ENCODE results near the gene STIM1. TPM values are rescaled to one million over a fixed set of nuclear protein-coding genes. Genes with fewer than 3 reads are reported as not detected.
A peak's percentile ranks its signal among the peaks of the same experiment; 100 is the strongest.

The STIM1 gene
- total RNA-seq, 2 experiments from 2014 or later = 98.8 to 101 TPM

DNA sequence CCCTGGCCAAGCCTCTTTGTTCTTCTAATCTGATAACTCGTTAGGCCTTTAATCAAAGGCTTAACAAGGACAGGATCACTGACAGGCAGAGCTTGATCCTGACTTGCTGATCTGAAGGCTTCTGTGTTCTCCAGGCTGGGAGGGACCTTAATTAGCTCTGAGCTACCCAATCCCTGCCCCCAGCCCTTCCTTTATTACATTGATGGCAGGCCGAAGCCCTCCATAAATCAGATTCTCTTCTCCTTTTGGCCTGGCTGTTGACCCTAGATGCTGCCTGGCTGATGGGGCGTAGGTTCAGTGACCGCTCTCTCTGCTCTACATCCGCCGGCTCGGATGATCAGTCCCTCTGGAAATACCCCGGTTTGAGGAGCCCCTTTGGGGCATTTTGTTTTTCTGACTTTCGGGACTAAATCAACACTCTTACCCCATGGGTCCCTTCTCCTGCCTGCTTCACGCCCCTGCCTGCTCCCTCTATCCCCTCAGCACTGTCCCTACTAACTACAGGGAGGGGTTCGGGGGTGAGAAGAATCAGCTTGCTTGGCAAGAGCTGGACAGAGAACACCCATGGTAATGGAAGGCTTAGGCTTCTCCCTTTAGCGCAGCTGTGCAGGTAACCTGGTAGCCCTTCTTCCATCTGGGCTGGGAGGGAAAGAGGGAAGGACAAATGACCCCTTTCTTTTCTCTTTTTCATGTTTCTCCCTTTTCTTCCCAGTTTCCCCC is 229.1 kb downstream of the STIM1 start:
- ATAC-seq (ENCODE audit: low read depth) (no peak), DNase-seq (no peak)
- POLR2A ChIA-PET = interaction anchor here (0.6 to 1.0 kb wide), 2 partner anchors 243 to 358 kb away, joined by 3 read pairs; no protein-coding TSS in a partner anchor
- no peaks in the 10 kb centered on the region for H3K9me3 Mint-ChIP-seq
- H3K27ac Mint-ChIP-seq = no peak overlapping the region
- peaks cover 39% of the 10 kb centered on the region for H3K36me3 Mint-ChIP-seq
- no peaks in the 10 kb centered on the region for H3K27me3 Mint-ChIP-seq
- peaks cover 22% of the 10 kb centered on the region for H3K4me1 Mint-ChIP-seq
- no peak overlapping the region for H3K4me3 Mint-ChIP-seq

DNA sequence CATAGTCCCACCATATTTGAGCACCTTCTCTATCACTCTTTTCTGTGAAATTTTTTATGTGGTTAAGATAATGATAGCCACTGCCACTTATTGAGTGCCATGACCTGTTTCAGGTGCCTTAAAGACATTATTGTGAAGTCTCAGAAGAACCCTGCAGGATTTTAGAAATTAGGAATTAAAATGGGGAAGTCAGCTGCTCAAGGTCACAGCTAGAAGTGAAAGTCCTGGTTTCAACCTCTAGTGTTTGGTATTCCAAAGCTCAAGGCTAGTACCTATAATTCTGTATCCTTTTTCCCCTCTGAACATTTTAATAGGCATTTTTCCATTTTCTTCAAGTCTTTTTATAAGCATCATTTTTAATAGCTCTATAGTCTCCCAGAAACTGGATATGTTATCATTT is 230.1 kb downstream of the STIM1 start:
- no peak for DNase-seq
- H3K27ac Mint-ChIP-seq = no peak overlapping the region
- no peak for ATAC-seq (ENCODE audit: low read depth)
- H3K4me3 Mint-ChIP-seq = no peak overlapping the region
- H3K4me1 Mint-ChIP-seq = peaks cover 32% of the 10 kb centered on the region
- H3K27me3 Mint-ChIP-seq = no peaks in the 10 kb centered on the region
- H3K36me3 Mint-ChIP-seq = peaks cover 40% of the 10 kb centered on the region
- POLR2A ChIA-PET = no interaction called here
- no peaks in the 10 kb centered on the region for H3K9me3 Mint-ChIP-seq

DNA sequence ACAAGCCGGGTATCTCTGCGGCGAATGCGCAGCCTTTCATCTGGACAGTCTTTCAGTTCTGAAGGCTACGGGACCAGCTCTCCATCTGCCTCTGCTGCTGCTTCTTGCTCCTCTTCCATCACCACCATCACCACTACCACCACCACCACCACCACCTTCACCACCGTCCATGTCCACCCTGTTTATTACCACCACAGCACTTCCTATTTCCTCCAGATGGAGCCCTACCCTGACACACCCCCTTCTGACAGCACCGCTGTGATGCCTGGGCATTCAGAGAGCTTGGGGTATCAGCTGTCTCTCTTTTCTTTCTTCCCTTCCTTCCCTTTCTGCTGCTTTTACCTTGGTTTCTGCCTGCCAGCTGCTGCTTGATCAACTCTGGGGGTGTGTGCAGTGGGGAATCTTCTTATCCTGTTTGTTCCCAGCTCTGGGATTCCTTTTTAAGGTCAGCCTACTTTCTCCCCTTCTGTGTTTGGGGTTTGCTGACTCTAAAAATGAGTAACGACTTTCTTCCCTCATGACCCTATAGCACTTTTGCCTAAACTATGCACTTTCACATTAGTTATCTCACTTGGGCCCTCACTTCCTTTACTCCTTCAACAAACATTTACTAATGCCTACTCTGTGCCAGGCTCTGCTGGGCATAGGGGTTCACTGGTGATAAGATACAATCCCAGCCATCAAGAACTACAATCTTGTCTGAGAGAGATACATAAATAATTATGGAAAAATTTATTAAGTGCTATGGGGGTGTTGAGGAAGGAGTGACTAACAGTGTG is 231.3 kb downstream of the STIM1 start:
- H3K27me3 Mint-ChIP-seq = no peaks in the 10 kb centered on the region
- ATAC-seq (ENCODE audit: low read depth) = no peak
- no peak for DNase-seq
- H3K4me3 Mint-ChIP-seq = peak overlapping the region; percentile 10
- peaks cover 44% of the 10 kb centered on the region for H3K4me1 Mint-ChIP-seq
- no peaks in the 10 kb centered on the region for H3K9me3 Mint-ChIP-seq
- H3K27ac Mint-ChIP-seq = peak overlapping the region; percentile 47
- peaks cover 46% of the 10 kb centered on the region for H3K36me3 Mint-ChIP-seq
- POLR2A ChIA-PET = no interaction called here

DNA sequence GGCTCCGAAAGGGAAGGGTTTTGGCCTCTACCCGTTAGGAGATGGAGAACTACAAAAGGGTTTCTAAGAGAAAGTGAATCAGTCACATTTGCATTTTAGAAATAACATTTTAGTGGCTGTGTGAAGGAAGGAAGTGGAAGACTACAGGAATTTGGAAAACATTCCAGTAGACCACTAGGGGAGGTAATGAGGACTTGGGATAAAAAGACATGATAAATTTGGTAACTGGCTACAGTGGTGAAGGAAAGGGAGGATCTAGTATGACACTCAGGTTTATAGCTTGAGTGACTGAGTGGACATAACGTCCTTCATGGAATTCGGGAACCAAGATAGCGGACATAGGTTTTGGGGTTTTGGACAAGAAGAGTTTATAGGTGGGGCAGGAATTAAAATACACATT is 232.1 kb downstream of the STIM1 start:
- POLR2A ChIA-PET = no interaction called here
- Mint-ChIP-seq H3K4me3 (no peak overlapping the region), H3K36me3 (peaks cover 49% of the 10 kb centered on the region), H3K4me1 (peaks cover 52% of the 10 kb centered on the region), H3K27me3 (no peaks in the 10 kb centered on the region), H3K9me3 (no peaks in the 10 kb centered on the region), H3K27ac (peak overlapping the region; percentile 16)
- DNase-seq (no peak), ATAC-seq (ENCODE audit: low read depth) (no peak)

DNA sequence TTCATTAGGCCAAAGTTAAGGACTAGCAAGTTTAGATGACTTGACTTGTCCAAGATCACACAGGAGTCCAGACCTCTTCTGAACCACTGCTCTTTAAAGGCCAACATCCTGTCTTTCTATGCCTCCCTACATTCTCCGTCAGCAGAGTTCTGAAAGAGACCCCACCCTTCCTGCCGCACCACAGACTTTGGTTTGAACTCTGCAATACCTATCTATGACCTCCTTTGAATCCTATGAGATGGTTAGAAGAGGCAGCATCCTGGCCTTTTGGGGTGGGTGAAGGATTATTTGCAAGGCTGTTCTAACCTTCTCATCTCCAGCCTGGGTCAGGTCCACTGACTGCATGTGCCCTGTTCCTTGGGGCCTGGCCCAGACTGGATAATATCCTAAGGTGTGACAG is 234.8 kb downstream of the STIM1 start:
- Mint-ChIP-seq H3K27me3 (no peaks in the 10 kb centered on the region), H3K4me3 (peak overlapping the region; percentile 81), H3K27ac (peak overlapping the region; percentile 99), H3K36me3 (peaks cover 37% of the 10 kb centered on the region), H3K4me1 (peaks cover 64% of the 10 kb centered on the region), H3K9me3 (no peaks in the 10 kb centered on the region)
- DNase-seq (peak; percentile 46), ATAC-seq (ENCODE audit: low read depth) (peak; percentile 62)
- POLR2A ChIA-PET = interaction anchor here (1.4 kb wide), 1 partner anchor 235 kb away, joined by 4 read pairs; the partner anchor contains the start of gene STIM1

DNA sequence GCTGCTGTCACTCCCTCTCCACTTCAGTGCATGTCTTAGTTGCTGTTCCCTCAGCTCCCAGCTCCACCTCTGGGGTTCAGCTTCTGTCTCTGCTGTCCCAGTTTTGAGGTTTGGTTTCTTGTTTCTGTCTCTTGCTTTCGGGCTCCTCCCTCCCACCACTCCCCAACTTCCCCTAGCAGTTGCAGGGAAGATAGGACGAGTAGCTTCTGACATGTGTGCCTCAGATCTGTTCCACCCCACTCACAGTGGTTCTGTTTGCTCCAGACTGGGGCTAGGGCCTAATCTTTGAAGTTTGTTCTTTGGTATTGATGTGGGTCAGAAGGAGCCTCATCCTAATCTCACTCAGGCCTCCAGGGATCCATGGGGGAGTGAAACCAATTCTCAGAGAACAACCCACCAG is 236.6 kb downstream of the STIM1 start:
- ATAC-seq (ENCODE audit: low read depth) = no peak
- H3K27me3 Mint-ChIP-seq = no peaks in the 10 kb centered on the region
- peak overlapping the region; percentile 81 for H3K4me3 Mint-ChIP-seq

DNA sequence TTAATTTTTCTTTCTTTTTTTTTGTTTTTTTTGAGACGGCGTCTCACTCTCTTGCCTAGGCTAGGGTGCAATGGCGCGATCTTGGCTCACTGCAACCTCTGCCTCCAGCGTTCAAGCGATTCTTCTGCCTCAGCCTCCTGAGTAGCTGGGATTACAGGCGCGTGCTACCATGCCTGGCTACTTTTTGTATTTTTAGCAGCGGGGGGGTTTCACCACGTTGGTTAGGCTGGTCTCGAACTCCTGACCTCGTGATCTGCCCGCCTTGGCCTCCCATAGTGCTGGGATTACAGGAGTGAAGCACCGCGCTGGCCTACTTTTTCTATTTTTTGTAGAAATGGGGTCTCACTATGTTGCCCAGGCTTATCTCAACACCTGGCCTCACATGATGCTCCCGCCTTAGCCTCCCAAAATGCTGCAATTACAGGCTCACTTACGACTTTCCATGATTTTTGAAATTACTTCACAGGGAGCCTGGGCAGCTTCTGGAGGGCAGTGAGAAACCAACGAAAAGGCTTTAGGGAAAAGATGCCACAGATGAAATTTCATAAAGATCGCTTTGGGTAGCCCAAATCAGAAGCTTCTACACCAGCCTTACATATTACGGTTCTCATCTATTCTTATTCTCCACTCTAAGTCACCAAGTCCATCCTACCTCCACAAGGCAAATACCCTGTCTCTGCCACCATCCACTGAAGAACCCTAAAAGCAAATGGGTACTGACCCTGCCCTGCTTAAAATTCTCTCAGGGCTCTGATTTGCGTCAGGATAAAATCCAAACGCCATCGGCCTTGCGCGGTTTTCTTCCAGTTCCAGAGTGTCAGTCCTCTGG is 238.3 kb downstream of the STIM1 start:
- H3K4me1 Mint-ChIP-seq = peaks cover 70% of the 10 kb centered on the region
- peak overlapping the region; percentile 98 for H3K4me3 Mint-ChIP-seq
- ATAC-seq (ENCODE audit: low read depth) (no peak), DNase-seq (no peak)
- peaks cover 42% of the 10 kb centered on the region for H3K36me3 Mint-ChIP-seq
- POLR2A ChIA-PET = interaction anchor here (1.8 kb wide), 1 partner anchor 239 kb away, joined by 4 read pairs; the partner anchor contains the start of gene STIM1
- H3K9me3 Mint-ChIP-seq = no peaks in the 10 kb centered on the region
- H3K27ac Mint-ChIP-seq = peak overlapping the region; percentile 99
- H3K27me3 Mint-ChIP-seq = no peaks in the 10 kb centered on the region

More for the DNA sequence above, 236.6 kb downstream of the STIM1 start:
- peak overlapping the region; percentile 99 for H3K27ac Mint-ChIP-seq
- H3K36me3 Mint-ChIP-seq = peaks cover 47% of the 10 kb centered on the region
- H3K4me1 Mint-ChIP-seq = peaks cover 66% of the 10 kb centered on the region
- no peak for DNase-seq
- H3K9me3 Mint-ChIP-seq = no peaks in the 10 kb centered on the region
- POLR2A ChIA-PET = interaction anchor here (0.6 to 1.6 kb wide), 6 partner anchors 144 to 295 kb away, joined by 3 to 8 read pairs (median 3); partner anchors contain the start of gene RHOG

DNA sequence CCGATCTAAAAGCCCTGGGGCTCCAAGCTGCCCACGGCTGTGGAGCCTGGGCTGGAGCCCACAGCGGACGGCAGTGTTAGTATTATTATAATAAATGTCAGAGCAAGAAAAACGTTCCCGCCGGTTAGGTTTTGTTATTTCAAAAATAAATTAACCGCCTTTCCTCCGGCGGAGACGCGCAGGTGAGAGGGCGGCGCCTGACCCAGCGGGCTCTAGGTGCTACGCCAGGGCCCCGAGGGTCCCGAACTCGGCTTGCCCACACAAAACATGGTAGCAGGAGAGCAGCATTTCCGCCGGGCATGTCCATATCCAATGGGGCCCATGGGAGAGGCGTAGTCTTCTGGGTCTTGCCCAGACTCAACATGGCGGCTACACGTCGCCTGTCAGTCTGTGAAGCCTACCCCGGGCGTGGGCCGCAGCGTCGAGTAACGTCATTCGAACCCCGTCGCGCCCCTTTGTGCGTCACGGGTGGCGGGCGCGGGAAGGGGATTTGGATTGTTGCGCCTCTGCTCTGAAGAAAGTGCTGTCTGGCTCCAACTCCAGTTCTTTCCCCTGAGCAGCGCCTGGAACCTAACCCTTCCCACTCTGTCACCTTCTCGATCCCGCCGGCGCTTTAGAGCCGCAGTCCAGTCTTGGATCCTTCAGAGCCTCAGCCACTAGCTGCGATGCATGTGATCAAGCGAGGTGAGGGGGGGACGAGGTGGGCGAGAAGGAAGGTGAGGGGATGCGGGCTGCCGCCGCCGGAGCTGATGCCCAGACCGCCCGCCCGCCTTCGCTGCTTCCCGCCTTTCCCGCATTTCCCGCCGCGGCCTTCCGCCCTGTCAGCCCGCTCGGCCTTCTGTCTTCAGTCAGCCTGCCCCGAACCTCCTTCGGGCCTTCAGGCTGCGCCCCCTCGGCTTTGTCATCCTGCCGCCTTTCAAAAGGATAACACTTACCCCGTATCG is 239.2 kb downstream of the STIM1 start, which contains the start of gene RRM1:
Gene RRM1, plus strand, starts transcription at position 452 of the 944 bp plus-strand sequence. Its CDS starts 214 bp downstream, at position 666.
- Mint-ChIP-seq H3K9me3 (no peaks in the 10 kb centered on the region), H3K27me3 (no peaks in the 10 kb centered on the region), H3K4me1 (peaks cover 72% of the 10 kb centered on the region), H3K27ac (peak within 1 kb of the TSS; percentile 99), H3K4me3 (peak within 1 kb of the TSS; percentile 98), H3K36me3 (peaks cover 48% of the 10 kb centered on the region)
- ATAC-seq (ENCODE audit: low read depth) (peak; percentile 93), DNase-seq (peak; percentile 94)
- POLR2A ChIA-PET = interaction anchor here (0.5 to 2.5 kb wide), 6 partner anchors 10 to 286 kb away, joined by 3 to 13 read pairs (median 4); partner anchors contain the start of genes PGAP2, RHOG and STIM1

DNA sequence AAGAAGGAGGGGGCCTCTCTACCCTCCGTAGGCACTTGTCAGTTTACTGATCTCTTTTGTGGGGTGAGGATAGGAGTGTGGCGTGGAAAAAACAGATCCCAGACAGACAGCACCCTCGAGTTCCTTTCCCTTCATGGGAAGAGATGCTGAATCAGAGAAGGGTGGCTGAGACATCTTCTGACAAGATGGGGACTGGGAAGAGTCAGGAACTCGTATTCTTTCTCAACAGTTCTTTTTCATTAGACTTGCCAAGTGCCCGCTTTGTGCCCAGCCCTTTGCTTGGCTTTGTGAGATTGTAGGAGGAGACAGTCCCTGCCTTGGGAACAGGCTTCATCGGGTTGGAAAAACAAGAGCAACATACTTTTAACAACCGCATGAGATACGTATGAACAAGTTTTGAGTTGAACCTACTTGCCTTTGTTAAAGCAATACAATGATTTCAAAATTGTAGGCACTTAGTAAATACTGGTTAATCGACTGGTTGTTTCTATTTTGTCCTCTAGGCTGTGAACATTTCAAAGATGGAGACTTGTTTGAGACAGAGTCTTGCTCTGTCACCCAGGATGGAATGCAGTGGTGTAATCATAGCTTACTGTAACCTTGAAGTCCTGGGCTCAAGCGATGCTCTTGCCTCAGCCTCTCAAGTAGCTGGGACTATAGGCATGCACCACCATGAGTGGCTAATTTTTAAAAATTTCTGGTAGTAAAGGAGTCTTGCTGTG is 240.2 kb downstream of the STIM1 start:
- no peak for DNase-seq
- Mint-ChIP-seq H3K36me3 (peaks cover 43% of the 10 kb centered on the region), H3K27ac (peak overlapping the region; percentile 99), H3K4me1 (peaks cover 67% of the 10 kb centered on the region), H3K4me3 (peak overlapping the region; percentile 98), H3K9me3 (no peaks in the 10 kb centered on the region), H3K27me3 (no peaks in the 10 kb centered on the region)
- POLR2A ChIA-PET = interaction anchor here (0.5 to 2.5 kb wide), 7 partner anchors 9 to 287 kb away, joined by 3 to 13 read pairs (median 5); partner anchors contain the start of genes PGAP2, RHOG and STIM1
- ATAC-seq (ENCODE audit: low read depth) = no peak

DNA sequence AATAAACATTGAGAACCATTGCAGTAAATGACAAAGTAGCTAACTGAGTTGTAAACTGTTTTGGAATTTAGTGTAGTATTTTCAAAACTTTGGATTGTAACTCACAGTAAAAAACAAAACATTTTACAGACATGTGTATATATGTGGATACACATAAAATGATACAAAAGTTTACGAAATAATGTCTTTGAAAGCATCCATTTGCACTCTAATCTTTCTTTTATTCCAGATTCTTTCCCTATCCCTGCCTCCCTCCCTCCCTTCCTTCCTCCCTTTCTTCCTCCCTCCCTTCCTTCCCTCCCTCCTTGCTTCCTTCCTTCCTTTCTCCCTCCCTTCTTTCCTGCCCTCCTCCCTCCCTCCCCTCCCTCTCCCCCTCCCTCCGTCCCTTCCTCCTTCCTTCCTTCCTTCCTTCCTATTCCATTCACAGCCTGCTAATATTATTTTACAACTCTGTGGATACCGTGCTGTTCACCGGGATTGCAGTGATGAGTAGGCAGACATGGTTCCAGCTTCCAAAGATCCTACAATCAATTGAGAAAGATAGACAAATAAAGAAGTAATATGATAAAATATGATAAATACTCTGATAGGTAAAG is 242.7 kb downstream of the STIM1 start:
- no peak overlapping the region for H3K4me3 Mint-ChIP-seq
- no peak overlapping the region for H3K27ac Mint-ChIP-seq
- peaks cover 54% of the 10 kb centered on the region for H3K4me1 Mint-ChIP-seq
- POLR2A ChIA-PET = interaction anchor here (0.9 kb wide), 1 partner anchor 13 kb away, joined by 3 read pairs; no protein-coding TSS in a partner anchor
- DNase-seq (no peak), ATAC-seq (ENCODE audit: low read depth) (no peak)
- H3K27me3 Mint-ChIP-seq = no peaks in the 10 kb centered on the region
- H3K9me3 Mint-ChIP-seq = no peaks in the 10 kb centered on the region
- peaks cover 49% of the 10 kb centered on the region for H3K36me3 Mint-ChIP-seq

DNA sequence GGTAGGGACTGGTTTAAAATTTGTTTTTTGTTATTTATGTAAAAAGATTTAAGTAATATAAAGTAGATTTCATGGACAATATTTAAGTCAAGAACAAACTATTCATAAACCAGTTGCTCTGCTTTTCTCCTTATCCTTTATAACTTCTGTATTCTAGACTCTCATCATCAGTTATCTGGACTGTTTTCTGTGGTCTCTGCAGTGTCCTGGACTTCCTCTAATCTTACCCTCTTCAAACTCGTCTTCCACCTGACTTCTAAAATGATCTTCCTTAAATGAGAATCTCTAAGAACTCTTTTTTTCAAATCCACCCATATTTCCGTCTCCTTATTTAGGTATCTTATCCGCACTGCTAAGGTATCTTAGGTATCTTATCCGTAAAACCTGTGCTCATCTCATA is 247.2 kb downstream of the STIM1 start:
- H3K36me3 Mint-ChIP-seq = peaks cover 40% of the 10 kb centered on the region
- no peak for ATAC-seq (ENCODE audit: low read depth)
- DNase-seq = no peak
- POLR2A ChIA-PET = no interaction called here
- no peaks in the 10 kb centered on the region for H3K27me3 Mint-ChIP-seq
- H3K4me1 Mint-ChIP-seq = peaks cover 34% of the 10 kb centered on the region
- H3K27ac Mint-ChIP-seq = peak overlapping the region; percentile 22
- H3K9me3 Mint-ChIP-seq = no peaks in the 10 kb centered on the region
- H3K4me3 Mint-ChIP-seq = no peak overlapping the region
